ENCODE results near the gene BICC1.

BICC1 gene

DNA sequence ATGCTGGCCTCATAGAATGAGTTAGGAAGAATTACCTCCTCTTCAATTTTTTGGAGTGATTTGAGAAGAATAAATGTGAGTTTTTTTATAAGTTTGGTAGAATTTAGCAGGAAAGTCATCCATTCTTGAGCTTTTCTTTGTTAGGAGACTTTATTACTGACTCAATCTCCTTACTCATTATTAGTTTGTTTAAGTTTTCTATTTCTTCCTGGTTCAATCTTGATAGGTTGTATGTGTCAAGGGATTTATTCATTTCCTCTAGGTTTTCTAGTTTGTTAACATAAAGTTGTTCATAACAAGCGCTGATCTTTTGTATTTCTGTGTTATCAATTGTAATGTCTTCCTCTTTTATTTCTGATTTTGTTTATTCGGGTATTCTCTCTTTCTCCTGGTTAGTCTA is 47.4 kb downstream of the BICC1 start:
- DNase-seq (ENCODE audit: low read depth, low spot score), result no peak

- no peak for DNase-seq (ENCODE audit: low read depth, low spot score)
Measured at GRCh38 chr10:58565271-58565670, 52.6 kb downstream of the BICC1 start.

- no peak for DNase-seq (ENCODE audit: low read depth, low spot score)
Measured at GRCh38 chr10:58567652-58568051, 55.0 kb downstream of the BICC1 start.

DNA sequence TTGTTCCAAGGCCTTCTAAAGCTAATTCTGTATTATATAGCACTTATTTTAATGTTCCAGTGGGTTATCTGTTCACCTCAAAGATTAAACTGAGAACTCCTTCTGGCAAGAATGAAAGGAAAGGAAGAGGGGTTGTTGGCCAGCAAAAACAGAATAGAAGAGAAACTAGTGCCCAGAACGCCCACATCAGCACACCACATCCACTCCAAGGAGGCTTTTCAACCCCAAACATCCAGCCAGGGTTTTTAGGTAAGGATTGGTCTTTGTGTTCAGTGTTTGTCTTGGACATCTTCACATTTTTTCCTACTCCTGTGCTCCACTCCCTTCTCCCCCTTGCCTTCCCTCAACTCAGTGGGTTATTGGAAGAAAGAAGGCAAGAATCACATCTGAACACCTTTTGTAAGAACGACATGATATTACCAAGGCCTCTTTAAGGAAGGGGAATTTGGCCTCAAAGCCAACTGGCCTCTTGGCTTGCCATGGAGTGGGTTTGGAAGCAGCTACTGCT is 55.8 kb downstream of the BICC1 start:
- DNase-seq (ENCODE audit: low read depth, low spot score), result no peak

DNA sequence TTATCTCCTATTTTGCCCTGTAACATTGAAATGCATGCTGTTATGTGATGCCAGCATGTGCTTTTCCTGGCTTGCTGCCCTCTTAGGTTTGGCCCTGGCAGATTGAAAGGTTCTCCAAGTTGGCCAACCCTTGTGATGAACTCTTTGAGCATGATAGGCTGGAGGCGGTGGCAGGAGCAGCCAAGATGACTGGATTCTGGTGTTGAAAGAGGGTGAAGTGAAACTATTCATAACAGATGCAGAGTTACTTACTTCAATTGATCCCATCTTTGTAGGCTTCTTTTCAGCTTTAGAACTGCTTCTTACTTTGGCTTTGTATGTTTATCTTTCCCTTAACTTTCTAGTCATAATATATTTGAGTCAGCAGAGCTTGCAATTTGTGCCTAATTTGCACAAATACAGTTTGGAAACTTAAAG is 57.6 kb downstream of the BICC1 start:
- no peak for DNase-seq (ENCODE audit: low read depth, low spot score)

- DNase-seq (ENCODE audit: low read depth, low spot score), result no peak
Measured at GRCh38 chr10:58570979-58571378, 58.3 kb downstream of the BICC1 start.

DNA sequence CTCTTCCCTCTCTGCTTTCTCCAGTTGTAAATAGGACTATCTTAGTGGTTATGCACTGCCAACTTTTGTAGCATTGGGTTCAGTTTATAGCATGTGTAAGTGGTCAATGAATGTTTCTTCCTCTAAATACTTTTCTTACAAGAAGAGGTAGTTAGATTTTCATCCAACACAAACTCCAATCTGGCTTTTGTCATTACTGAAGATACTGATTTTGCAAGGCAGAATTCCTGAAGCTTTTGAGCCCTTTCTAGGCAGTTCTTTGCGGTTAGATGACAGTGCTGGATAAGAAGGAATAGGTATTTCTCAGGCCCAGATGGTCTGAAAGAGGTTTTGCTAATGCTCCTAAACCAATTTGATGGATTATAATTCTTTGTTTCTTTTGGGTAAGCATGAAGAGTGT is 60.5 kb downstream of the BICC1 start:
- no peak for DNase-seq (ENCODE audit: low read depth, low spot score)

DNA sequence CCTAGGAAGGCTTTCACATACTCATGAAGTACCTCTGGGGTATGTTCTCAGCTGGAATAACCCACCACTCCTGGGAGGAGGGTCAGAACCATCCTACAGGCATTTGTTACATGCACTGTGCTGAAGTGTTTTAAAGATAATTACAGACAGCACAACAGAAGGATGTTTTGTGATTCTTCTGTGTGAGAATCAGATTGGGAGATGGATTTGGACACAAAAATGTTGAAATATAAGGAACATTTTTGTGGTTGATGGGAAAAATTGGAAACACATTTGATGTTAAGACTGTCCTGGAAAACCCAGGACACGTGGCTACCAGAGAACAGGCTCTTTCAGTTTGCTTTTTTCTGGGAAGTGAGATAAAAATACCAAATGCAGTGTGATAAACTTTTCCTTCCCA is 61.4 kb downstream of the BICC1 start:
- no peak for DNase-seq (ENCODE audit: low read depth, low spot score)

DNA sequence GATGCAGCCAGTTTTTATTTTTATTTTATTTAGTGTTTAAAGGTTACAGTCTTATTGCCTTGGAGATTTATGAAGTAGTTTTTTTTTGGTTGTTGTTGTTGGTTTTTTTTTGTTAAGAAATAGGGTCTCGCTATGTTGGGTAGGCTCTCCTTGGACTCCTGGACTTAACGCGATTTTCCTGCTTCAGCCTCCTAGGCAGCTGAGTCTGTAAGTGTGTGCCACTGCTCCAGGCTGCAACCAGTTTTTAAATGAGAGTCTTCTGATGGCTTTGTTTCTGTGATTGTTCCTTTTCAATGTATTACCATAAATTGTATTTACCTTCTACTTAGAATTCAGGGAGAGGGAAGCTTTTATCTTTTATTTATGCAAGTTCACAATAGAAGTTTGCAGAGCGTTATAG is 62.8 kb downstream of the BICC1 start:
- no peak for DNase-seq (ENCODE audit: low read depth, low spot score)

GRCh38 chr10:58576751-58577436 is 64.2 kb downstream of the BICC1 start:
- DNase-seq (ENCODE audit: low read depth, low spot score), result no peak

DNA sequence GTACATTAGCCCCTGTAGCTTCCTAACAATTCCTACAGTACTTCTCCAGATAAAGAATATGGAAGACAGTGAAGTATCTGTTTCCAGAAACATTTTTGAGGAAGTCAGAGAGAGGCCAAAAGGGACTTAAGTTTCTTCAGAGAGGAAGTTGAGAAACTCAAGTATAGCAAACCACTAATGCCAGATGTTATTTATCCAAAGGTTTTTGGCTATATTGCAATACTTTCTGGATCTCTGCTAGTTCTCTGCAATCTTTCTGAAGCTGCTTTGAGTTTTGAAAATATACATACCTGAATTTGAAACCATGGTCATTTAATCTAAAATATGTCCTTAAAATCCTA is 64.7 kb downstream of the BICC1 start:
- DNase-seq (ENCODE audit: low read depth, low spot score), result no peak

- DNase-seq (ENCODE audit: low read depth, low spot score), result no peak
Measured at GRCh38 chr10:58578366-58578765, 65.7 kb downstream of the BICC1 start.

DNA sequence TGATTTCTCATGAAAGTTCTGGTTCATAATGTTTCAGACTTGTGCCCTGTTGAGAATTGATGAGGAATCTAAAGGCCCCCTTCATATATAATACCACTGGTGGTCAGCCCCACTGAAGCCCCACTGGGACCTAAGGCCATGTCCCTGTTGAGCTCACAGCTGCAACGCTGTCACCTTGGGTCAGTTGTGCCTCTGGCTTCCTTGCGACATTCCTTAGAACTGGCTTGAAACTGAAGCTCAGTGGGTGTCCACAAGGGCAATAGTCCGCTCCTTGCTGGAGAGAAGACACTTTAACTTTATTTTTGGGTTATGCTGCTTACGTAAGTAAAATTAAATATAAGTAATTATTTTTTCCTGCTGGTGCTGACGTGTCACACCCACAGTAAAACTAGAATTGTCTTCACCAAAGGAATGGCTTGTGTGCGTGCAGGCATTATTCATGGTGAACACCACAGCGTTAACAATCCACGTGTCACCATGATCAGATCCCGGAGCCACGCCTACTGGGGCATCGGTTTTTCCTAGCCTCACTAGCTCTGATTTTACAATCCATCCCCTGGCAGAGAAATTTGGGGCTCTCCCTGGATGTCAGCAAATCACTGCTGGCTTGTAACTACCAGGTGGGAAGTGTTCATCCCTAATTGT is 66.5 kb downstream of the BICC1 start:
- DNase-seq (ENCODE audit: low read depth, low spot score), result no peak

GRCh38 chr10:58582045-58582444 is 69.4 kb downstream of the BICC1 start:
- DNase-seq (ENCODE audit: low read depth, low spot score), result no peak

GRCh38 chr10:58585435-58585834 is 72.8 kb downstream of the BICC1 start:
- no peak for DNase-seq (ENCODE audit: low read depth, low spot score)

GRCh38 chr10:58586282-58587245 is 73.9 kb downstream of the BICC1 start:
- DNase-seq (ENCODE audit: low read depth, low spot score), result no peak

GRCh38 chr10:58587676-58588075 is 75.0 kb downstream of the BICC1 start:
- DNase-seq (ENCODE audit: low read depth, low spot score), result no peak

GRCh38 chr10:58588673-58589265 is 76.1 kb downstream of the BICC1 start:
- DNase-seq (ENCODE audit: low read depth, low spot score), result no peak

- DNase-seq (ENCODE audit: low read depth, low spot score), result peak; percentile 84
Measured at GRCh38 chr10:58590152-58590840, 77.6 kb downstream of the BICC1 start.

DNA sequence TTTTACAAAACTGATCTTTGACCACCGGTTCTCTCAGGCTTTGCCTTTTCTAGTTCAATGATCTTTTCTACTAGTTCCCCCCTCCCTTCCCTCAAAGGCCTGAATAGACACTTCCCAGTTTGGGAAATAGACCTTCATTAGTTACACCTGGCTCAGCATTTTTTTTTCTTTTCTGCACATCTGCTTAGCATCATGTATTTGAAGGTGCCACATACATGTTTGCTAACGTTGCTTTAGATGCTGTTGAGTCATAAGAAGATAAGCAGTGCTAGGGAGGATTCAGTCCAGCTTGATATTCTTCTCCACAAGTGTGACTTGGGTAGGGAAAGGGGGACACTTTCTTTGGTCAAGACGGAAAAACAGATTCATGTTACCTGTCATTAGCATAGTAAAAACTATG is 78.3 kb downstream of the BICC1 start:
- DNase-seq (ENCODE audit: low read depth, low spot score), result no peak

- DNase-seq (ENCODE audit: low read depth, low spot score), result no peak
Measured at GRCh38 chr10:58593008-58593407, 80.3 kb downstream of the BICC1 start.
